ENCODE results near the gene PEMT.

DNA sequence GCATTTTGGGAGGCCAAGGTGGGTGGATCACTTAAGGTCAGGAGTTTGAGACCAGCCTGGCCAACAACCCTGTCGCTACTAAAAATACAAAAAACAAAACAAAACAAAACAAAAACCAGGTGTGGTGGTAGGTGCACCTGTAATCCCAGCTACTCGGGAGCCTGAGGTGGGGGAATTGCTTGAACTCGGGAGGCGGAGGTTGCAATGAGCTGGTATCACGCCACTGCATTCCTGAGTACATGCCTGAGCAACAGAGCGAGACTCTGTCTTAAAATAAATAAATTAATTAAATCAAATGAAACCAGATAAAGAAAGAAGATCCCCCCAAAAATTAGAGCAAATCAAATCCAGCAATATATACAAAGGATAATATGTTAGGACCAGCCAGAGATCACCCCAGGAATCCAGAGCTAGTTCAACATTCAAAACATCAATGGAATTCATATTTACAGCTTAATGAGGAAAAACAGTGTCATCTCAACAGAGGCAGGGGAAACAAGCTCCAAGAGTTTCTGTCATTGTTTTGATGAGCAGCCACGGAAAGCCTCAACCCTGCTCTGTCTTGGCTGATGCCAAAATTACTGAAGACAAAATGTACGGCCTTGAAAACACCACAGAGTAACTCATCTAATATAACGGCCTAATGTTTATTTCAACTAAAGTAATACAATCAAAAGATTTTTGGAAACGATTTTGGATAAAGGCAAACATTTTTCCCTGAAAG is 3.7 kb downstream of the PEMT start:
- TF ChIP-seq EHMT2 (IDR thresholded peaks at IDR 0.05): no peak
- no peak for TF ChIP-seq NRF1 (conservative IDR thresholded peaks at IDR 0.05 in 1 of 2, IDR thresholded peaks at IDR 0.05 in 1 of 2)

All from K562 (cell line).